ENCODE results near the gene CHAC1.

DNA sequence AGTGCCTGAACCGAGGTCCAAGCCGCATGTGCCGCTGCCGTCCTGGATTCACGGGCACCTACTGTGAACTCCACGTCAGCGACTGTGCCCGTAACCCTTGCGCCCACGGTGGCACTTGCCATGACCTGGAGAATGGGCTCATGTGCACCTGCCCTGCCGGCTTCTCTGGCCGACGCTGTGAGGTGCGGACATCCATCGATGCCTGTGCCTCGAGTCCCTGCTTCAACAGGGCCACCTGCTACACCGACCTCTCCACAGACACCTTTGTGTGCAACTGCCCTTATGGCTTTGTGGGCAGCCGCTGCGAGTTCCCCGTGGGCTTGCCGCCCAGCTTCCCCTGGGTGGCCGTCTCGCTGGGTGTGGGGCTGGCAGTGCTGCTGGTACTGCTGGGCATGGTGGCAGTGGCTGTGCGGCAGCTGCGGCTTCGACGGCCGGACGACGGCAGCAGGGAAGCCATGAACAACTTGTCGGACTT lies 17.0 kb upstream of the CHAC1 start:
- TF ChIP-seq, protein P1, sequence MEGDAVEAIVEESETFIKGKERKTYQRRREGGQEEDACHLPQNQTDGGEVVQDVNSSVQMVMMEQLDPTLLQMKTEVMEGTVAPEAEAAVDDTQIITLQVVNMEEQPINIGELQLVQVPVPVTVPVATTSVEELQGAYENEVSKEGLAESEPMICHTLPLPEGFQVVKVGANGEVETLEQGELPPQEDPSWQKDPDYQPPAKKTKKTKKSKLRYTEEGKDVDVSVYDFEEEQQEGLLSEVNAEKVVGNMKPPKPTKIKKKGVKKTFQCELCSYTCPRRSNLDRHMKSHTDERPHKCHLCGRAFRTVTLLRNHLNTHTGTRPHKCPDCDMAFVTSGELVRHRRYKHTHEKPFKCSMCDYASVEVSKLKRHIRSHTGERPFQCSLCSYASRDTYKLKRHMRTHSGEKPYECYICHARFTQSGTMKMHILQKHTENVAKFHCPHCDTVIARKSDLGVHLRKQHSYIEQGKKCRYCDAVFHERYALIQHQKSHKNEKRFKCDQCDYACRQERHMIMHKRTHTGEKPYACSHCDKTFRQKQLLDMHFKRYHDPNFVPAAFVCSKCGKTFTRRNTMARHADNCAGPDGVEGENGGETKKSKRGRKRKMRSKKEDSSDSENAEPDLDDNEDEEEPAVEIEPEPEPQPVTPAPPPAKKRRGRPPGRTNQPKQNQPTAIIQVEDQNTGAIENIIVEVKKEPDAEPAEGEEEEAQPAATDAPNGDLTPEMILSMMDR (conservative IDR thresholded peaks at IDR 0.05 in 1 of 2, IDR thresholded peaks at IDR 0.05 in 1 of 2; ENCODE audit: low read depth in 1 of 2, low read length in 2 of 2) = no peak
- TF ChIP-seq EZH2 (IDR thresholded peaks at IDR 0.05; ENCODE audit: low read length, missing control alignments) = no peak

Data from fibroblast of lung (primary cell).